T47D (cell line): Measurements from ENCODE around the gene ZNF236.

Source experiments
- DNase-seq, 2 experiments: peaks; one replicate each; pipeline versions ENCODE4 v3.0.0 to v3.0.0-alpha.2; 2011 to 2012; ENCODE audit warnings: low read depth in 1 of 2, low spot score in 1 of 2
- JUND ChIP-seq: IDR thresholded peaks from 2 replicates; pipeline ENCODE4 v1.6.1; 2012; ENCODE audit warnings: low read depth
- in situ Hi-C: cut with HindIII; loops from 2 replicates; pipeline ENCODE4 v1.10.0; 2016; ENCODE audit warnings: low sequenced_read_pairs, low pct_unique_long_range_greater_than_20kb

The ZNF236 gene

GRCh38 chr18:76850112-76850511 lies 27.8 kb downstream of the ZNF236 start:
- no peak for DNase-seq
- in situ Hi-C loops: no loop called here
- no peak for TF ChIP-seq JUND

- in situ Hi-C loops: no loop called here
- TF ChIP-seq JUND: no peak
- no peak for DNase-seq
Observed at GRCh38 chr18:76855594-76855993, 33.2 kb downstream of the ZNF236 start.

GRCh38 chr18:76857476-76857875 lies 35.1 kb downstream of the ZNF236 start:
- TF ChIP-seq JUND: no peak
- no peak for DNase-seq
- in situ Hi-C loops: no loop called here

GRCh38 chr18:76859474-76860339 lies 37.4 kb downstream of the ZNF236 start:
- in situ Hi-C loops: no loop called here
- DNase-seq: no peak
- TF ChIP-seq JUND: no peak

- no peak for TF ChIP-seq JUND
- DNase-seq: no peak
- in situ Hi-C loops: no loop called here
Observed at GRCh38 chr18:76860411-76860810, 38.1 kb downstream of the ZNF236 start.

- DNase-seq: no peak
- in situ Hi-C loops: no loop called here
- no peak for TF ChIP-seq JUND
Observed at GRCh38 chr18:76866666-76867065, 44.3 kb downstream of the ZNF236 start.

GRCh38 chr18:76873311-76873710 lies 51.0 kb downstream of the ZNF236 start:
- no peak for TF ChIP-seq JUND
- DNase-seq: no peak
- in situ Hi-C loops: no loop called here

GRCh38 chr18:76873713-76874112 lies 51.4 kb downstream of the ZNF236 start:
- no peak for TF ChIP-seq JUND

GRCh38 chr18:76874642-76875389 lies 52.5 kb downstream of the ZNF236 start:
- DNase-seq: no peak
- in situ Hi-C loops: no loop called here
- no peak for TF ChIP-seq JUND

More at GRCh38 chr18:76873713-76874112, 51.4 kb downstream of the ZNF236 start:
- no peak for DNase-seq
- in situ Hi-C loops: no loop called here

GRCh38 chr18:76875390-76876325 lies 53.3 kb downstream of the ZNF236 start:
- in situ Hi-C loops: no loop called here
- TF ChIP-seq JUND: no peak
- peak in 1 of 2 experiments; percentile 32 for DNase-seq

- no peak for DNase-seq
- in situ Hi-C loops: no loop called here
- no peak for TF ChIP-seq JUND
Observed at GRCh38 chr18:76878426-76878825, 56.1 kb downstream of the ZNF236 start.

- no peak for TF ChIP-seq JUND
- DNase-seq: no peak
- in situ Hi-C loops: no loop called here
Observed at GRCh38 chr18:76880026-76880425, 57.7 kb downstream of the ZNF236 start.
